ENCODE results near the gene MYO3B. TPM values are rescaled to one million over a fixed set of nuclear protein-coding genes. Genes with fewer than 3 reads are reported as not detected.

The MYO3B gene
- total RNA-seq, 1 donor from 2014 or later, result not detected

DNA sequence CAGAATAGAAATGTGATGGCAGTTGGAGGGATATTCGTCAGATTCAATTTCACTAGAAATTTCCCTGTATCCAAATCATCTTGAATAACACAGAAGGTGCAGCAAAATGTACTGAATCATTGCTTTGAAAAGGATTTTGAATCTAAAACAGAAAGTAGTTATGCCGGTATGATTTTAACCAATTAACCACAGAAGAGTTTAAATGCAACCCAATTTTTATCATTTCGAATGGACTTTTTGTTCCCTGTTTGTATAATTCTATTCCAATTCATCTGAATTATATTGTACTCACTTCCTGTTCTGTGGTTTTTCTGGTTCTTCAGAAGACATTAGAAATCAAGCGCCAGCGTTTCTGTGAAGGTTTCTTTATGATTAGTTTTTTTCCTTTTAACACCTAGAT lies 190.4 kb downstream of the MYO3B start:
- DNase-seq (ENCODE audit: low read depth in 2 of 2), result no peak

DNA sequence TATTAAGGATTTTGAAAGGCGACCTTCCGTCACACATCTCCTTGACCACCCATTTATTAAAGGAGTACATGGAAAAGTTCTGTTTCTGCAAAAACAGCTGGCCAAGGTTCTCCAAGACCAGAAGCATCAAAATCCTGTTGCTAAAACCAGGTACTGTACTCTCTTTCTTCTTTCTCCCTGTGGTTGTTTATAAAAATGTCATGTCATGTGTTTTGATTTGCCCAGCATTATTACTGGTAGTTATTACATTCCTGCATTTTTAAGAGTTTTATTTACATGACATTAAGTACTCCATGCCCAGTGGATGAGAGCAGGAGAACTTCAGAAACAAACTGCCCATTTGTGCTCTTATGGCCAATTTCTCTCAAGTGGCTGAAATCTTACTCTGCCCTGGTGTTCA lies 191.3 kb downstream of the MYO3B start:
- no peak for DNase-seq (ENCODE audit: low read depth in 2 of 2)

DNA sequence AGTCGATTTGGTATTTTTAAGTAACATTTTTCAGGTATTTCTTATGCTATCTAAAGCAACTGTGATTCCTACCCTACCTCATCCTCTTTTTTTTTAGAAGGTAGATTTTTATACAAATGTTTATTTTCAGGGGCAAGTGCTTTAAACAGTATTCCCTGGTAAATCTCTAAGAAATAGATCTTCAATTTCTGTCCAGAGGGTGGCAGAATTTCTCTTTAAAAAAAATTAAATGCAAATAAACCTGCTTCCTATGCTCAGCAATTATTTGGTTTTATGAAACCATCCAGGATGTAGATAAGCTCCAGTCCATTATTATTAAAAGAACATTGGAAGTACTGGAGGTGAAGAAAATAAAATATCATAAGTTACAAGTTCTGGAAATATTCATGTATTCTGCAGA lies 191.9 kb downstream of the MYO3B start:
- peak; percentile 34 to 52 for DNase-seq (ENCODE audit: low read depth in 2 of 2)

DNA sequence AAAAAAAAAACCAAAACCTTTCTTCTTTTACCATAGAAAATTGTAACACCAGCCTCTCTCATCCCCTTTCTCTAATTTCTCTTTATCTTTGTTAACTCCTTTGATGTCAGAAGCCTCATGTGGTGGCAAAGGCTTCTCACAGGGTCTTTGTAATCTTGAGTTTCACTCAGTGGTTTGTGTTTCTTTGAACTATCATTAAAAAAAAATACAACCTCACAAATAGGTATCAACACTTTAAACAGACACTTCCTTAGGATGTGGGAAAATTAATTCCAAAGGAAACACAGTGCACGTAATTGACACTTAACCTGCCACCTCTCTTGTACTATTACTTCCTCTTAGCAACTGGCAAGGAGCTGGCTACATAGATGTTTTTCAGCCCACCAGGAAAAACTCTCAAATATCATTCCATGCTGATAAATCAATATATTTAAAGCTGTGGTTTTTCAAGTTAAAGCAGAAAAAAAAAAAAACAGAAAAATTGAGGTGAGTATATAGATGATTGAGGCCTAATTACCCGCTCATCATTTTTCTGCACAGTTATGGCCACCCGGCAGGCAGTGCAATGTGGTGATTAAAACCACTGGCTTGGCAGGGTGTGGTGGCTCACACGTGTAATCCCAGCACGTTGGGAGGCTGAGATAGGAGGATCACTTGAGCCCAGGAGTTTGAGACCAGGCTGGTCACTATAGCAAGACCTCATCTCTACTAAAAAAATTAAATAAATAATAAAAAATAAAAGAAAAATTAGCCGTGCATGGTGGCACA lies 193.5 kb downstream of the MYO3B start:
- no peak for DNase-seq (ENCODE audit: low read depth in 2 of 2)

DNA sequence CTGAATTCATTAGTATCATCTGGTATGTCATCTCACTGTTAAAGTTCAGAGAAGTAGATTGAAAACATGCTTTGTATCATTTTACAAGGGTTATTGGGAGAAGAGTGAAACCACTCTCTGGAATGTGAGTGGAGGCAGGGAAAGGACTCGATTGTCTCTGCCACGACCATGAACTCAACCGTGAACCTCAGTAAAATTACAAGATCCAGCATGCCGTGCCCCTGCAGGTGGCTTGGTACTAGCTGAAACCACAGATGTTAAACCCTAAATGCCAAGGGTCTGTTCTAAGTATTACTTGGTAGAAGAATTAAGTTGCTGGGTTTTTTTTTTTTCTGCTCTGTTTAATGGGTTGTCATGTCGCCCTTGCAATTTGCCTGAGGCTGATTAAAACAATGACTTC lies 197.2 kb downstream of the MYO3B start:
- no peak for DNase-seq (ENCODE audit: low read depth in 2 of 2)

DNA sequence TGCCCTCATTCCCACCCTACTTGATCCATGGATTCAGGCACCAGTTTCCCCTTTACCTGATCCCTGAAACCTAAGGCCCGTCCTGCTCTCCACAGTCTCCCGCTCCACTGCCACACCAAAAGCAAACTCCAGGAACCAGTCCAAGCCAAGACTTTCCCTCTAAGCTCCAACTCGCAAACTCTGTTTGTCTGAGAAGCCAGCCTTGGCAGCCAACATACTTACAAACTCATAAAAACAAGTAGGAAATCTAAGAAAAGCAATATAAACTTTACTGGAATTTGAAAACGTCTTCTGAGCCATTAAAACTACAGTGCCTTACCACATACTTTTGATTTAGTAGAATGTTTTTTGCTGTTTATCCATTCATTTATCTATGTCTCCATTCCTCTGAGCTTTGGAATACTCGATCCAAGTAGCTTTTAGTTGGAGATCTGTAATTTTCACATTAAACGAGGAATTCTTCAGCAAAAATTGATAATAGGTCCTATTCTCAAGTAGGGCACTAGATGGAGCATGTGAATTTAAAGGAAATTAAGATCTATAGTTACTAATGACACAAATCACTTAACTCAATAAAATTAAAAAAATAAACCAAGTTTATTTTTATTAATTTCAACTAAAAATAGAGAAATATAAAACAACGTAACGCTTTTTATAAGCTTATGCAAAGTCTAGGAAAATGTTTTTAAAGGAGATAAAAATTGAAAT lies 199.7 kb downstream of the MYO3B start:
- peak; percentile 4 to 5 for DNase-seq (ENCODE audit: low read depth in 2 of 2)

DNA sequence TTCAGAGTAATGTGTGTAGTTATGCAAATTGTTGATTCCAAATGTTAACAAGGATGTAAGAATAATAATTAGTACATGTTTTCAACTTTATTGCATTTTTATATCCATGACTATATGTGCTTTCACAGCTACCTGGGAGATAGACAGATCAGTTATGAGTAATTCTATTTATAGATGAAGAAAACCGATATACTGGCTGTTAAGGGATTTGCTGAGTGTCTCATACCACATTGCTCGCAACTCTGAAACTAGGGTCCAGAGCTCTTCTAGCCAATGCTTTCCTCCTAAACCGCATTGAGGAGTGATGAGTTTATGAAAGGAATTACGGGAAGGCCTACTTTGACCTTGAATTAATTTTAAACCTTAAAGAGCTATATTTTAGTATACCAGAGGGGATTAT lies 202.3 kb downstream of the MYO3B start:
- no peak for DNase-seq (ENCODE audit: low read depth in 2 of 2)

DNA sequence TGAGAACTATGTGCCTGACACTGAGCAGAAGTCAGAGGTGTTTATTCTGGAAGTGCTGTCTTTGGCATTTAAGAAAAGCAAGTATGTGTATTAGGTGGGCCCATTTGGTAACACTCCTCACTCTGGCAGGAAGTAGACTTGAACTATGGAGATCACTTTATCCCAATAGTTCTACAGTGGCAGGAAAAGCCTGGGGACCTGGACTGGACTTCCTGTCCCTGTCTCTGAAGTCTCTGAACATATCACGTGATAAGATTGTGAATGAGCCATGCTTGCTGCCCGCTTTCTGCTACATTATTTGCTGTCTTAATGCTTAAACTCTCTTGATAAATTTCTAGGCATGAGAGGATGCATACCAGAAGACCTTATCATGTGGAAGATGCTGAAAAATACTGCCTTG lies 203.7 kb downstream of the MYO3B start:
- no peak for DNase-seq (ENCODE audit: low read depth in 2 of 2)

DNA sequence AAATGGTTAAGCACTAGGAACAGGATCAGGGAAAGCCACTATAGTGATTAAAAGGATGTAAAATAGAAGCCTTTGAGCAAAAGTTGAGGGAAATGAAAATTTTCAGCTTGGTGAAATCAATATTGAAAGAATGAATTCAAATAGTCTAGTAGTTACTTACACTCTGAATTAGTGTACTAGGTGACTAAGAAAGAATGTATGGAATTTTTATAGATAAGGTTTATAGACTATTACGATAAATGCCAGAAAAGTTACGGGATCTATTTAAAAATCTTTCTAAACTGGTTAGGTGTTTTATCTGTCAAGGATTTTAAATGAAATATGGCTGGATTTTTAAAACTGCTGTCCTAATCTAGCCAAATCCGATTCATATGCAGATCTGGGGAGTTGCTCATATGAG lies 208.6 kb downstream of the MYO3B start:
- DNase-seq (ENCODE audit: low read depth in 2 of 2), result no peak

DNA sequence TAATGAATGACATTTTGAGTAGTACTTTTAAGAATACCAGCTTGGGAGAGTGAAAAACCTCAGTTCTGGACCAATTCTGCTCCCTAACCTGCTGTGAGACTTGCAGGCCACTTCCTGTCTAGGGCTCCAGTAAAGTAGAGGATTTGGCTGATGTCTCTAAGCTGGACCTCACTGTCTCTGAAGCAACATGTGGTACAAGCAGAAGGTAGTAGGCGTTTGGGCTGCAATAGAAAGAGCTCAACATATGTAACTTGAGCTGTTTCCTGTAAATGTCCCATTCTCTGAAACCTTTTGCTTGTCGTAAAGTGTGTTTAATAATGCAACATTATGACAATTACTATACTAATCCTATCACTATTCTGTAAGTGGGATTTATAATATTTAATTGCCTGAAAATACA lies 213.1 kb downstream of the MYO3B start:
- no peak for DNase-seq (ENCODE audit: low read depth in 2 of 2)

DNA sequence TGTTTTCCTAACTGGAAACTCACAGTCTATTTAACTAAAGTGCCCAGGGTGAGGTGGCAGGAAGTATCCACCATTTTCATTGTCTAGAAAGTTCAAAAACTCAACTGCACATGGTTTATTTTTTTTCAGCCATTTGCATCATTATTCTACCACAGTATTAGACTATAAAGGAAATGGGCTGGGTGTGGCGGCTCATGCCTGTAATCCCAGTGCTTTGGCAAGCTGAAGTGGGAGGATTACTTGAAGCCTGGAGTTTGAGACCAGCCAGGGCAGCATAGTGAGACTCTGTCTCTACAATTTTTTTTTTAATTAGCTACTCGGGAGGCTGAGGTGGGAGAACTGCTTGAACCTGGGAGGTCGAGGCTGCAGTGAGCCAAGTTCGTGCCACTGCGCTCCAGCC lies 213.8 kb downstream of the MYO3B start:
- no peak for DNase-seq (ENCODE audit: low read depth in 2 of 2)

DNA sequence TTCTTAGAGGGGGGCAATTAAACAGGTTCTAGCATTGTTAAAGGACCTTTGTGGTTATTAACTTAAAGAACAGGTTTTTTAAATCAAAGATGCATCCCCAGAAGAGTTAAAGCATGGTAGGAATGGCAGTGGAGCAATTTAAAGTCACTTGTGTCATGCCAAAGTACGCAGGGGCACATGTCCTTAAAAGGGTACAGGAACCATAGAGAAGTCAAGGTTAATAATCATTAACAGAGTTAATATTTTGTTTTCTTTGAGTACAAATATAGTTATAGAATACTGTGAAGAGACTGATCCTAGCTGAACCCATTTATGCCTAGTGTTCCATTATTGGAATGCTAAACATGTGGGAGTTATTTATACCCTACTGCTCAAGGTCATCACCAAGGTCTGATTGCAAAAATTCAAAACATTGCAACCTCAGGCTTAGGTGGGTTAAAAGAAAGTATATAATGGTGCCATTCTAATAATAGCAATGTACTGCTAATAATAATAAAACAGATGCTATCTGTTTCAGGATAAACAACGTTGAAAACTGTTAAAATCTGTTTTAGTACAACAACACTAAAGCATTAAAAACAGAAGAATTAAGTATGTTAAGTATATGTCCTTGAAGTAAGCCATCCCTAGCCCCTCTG lies 216.0 kb downstream of the MYO3B start:
- DNase-seq (ENCODE audit: low read depth in 2 of 2), result no peak

DNA sequence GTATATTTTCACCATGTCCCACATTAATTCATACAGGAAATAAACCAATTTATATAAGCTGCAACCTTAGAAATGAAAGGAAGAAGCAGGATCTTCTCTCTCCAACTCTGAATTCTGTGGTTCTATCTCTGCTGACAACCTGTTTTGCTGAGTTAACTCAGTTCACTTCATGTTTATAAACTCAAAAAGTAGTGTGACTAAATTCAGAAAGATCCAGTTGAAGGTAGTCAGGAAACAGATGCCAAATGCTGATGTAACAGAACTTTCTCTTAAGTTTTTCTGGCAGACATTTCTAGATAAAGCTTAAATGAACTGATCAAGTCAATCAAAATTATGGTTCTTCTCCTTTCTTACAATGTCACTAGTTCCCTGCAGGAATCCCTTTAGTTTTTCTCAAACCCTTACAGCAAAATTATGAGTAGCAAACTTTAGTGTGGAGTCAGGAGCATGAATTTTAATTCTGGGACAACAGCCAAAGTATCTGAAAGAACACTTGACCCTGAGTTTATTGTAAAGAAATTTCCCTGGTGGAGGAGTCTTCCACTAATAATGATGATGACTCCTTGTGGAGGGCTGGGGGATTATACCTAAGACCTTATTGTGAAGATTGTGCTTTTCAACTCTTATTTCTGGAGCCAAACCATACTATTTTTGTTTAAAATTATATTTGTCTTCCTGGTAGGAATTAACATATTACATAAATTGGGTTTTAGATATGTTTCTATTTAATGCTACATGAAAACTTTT lies 216.9 kb downstream of the MYO3B start:
- no peak for DNase-seq (ENCODE audit: low read depth in 2 of 2)

DNA sequence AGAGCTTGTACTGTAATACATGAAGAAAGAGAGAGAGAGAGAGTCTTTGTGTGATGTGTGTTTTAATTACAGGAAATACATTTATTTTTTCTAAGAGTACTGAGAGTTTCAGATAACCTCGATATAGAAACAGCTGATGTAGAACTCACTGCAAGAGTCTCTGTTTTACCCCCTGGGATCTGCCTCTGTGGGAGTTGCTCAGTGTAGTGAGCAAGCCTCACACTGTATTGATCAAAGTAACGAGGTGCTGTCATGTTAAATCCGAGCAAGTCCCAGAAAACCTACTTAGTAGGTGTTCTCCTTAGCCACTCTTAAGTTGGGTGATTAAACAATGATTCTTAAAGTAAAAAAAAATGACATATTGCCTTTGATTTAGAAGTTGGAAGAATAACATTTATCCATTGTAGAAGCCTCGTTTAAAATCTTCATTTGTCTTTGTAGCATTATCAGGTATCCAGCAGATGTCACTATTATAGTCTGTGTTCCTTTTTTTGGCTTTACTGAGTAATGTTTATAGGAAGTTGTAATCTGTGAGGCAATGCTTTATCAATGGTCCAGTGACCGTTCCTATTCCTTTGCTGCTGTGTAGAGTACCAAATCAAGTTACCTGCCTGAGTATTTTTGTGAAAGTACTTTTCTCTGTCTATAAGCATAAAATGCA lies 219.0 kb downstream of the MYO3B start:
- peak; percentile 14 to 46 for DNase-seq (ENCODE audit: low read depth in 2 of 2)

DNA sequence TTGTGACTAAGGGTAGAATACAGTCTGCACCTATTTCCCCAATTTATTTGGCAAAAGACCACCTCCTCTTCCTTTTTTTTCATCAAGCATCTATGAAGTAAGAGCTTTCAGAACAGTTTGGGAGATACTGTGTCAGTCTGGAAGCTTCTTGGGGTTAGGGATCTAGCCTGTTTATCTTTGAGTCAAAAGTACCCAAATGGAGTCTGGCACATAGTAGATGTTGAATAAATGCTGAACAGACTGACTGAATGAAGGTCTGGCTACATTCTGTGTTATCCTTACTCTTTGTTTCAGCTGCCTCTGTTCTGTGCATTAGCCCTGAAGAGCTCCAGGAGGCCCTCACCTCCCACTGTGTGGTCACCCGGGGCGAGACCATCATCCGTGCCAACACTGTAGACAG lies 223.2 kb downstream of the MYO3B start:
- DNase-seq (ENCODE audit: low read depth in 2 of 2), result no peak

DNA sequence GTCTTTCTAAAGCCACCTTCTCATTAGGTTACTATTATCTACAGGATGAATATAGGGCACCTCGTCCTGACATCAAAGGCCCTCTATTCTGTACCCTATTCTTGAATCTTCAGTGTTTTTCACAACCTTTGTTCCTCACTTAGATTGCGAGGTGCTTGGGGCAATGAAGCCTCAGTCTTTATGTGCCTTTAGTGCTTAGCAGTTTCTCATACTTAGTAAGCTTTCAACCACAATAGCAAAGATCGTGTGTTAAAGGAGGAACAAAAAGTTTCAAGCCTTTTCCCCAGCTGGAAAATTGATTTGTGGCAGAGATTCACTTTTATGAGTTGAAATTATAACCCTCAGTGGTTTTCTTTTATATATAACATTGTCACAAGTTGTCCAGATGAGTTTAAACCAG lies 226.9 kb downstream of the MYO3B start:
- no peak for DNase-seq (ENCODE audit: low read depth in 2 of 2)

DNA sequence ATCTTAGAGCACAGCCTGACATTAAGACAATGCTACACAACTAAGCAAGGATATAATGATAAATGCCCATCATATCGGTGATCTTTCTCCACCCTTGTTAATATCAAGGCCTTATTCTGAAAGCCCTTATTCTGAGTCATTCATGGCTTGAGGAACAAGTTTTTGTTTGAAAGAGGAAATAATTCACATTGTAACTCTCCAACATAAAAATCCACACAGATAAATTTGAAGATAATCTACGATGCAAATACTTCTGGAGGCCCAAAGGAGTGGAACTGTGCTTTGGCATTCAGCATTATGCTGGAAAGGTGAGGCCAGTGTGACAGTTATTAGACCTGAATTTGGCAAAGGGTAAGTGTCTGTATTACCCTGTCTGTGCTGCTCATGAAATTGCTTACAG lies 227.4 kb downstream of the MYO3B start:
- DNase-seq (ENCODE audit: low read depth in 2 of 2), result no peak

DNA sequence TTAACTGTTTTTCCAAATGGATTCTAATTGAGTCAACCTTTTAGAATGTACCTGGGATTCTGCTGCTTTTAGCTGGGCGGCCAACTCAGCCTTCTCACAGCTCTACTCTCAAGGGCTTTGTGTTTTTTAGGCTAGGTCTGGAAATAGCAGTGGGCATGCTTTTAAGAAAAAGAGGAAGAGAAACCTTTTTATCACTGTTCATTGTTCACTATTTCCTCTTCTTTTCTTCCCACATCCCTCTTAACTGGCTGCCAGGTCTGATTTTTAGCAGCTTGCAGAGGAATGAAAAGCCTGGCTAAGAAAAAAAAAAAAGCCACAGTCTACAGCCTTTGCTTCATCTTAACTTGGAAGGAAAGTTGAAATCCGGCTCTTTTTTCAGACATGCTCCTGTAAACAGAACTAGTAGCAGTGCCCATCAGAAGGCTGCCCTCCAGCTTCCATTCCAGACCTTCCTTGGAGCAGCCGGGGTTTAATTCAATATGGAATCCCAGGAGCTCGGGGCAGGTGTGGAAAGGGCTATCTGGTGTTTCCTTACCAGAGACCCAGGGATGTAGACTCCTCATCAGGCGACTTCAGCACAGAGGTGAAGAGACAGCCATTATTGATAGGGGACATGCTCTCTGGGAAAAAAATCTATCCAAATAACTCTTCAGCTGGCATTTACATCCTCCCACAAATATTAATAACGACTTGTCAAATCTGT lies 230.7 kb downstream of the MYO3B start:
- no peak for DNase-seq (ENCODE audit: low read depth in 2 of 2)

DNA sequence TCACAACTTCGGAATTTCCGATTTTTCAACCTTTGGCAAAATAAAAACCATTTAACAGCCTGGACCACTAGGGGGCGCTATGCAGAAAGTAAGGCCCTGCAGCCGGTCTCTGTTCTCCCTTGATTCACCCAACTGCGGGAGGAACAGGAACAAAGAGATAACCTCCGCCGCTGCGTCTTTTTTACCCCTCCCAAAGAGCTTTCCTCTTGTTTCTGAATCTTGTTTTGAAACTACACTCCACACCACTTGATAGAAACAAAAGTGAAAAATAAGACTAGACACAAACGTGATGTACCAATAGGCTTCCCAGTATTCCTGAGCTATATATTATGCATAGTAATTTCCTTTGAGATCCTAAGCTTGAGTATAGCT lies 231.2 kb downstream of the MYO3B start:
- DNase-seq (ENCODE audit: low read depth in 2 of 2), result peak; percentile 74 to 76

DNA sequence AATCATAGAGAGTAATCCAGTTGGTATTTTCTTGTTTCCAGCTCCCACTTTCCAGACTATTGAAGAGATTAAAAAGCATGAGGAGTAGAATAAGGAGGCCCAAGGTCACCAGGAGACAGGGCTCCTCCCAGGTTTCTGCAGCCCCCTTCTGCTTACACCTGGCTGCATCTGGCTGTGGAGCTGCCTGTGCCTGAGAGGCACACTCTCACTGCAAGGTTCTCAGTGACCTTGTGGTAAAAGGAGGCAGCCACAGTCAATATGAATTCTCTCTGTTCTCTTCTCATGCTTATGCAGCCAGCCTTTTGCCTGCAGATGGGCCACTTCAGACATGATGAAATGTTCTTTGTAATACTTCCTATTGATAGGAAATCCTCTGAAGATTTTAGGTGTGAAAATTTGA lies 233.7 kb downstream of the MYO3B start:
- DNase-seq (ENCODE audit: low read depth in 2 of 2), result no peak

Data from lung microvascular endothelial cell (primary cell).